K562 (cell line): ENCODE results near the gene DTX2. TPM values are rescaled to one million over a fixed set of nuclear protein-coding genes. Genes with fewer than 3 reads are reported as not detected.
A peak's percentile ranks its signal among the peaks of the same experiment; 100 is the strongest.

Experiments
- CREM ChIP-seq: IDR thresholded peaks from 2 replicates; pipeline ENCODE4 v1.6.1; 2014; ENCODE audit warnings: antibody characterized with exemption, low read depth
- CTBP1 ChIP-seq: fragments of 450-650 bp; IDR thresholded peaks from 2 replicates; pipeline ENCODE4 v1.6.1; 2016; ENCODE audit warnings: borderline replicate concordance
- EGR1 ChIP-seq: fragments of 450-650 bp; conservative IDR thresholded peaks from 2 replicates; pipeline ENCODE4 v1.6.1; 2017; ENCODE audit warnings: mild to moderate bottlenecking
- JUN ChIP-seq, 2 experiments: sonication (generic) in 1 of 2; formaldehyde crosslinking in 1 of 2; IDR thresholded peaks; 2 replicates each; pipeline versions ENCODE4 v1.6.1 to v1.8.0; 2012 to 2022; ENCODE audit warnings: borderline replicate concordance in 2 of 2, mild to moderate bottlenecking in 2 of 2, improper control_type of control experiment in 1 of 2, low read depth in 1 of 2, low read length in 1 of 2, missing genetic modification reagents in 1 of 2
- MEIS2 ChIP-seq: fragments of 450-650 bp; IDR thresholded peaks from 2 replicates; pipeline ENCODE4 v1.6.1; 2014; ENCODE audit warnings: mild to moderate bottlenecking; ENCODE audit not compliant: partially characterized antibody
- NR1H2 ChIP-seq: sonication (generic); formaldehyde crosslinking; IDR thresholded peaks from 2 replicates; pipeline ENCODE4 v1.4.0; 2020; ENCODE audit warnings: mild to moderate bottlenecking, missing genetic modification reagents
- SIN3B ChIP-seq: fragments of 450-650 bp; IDR thresholded peaks from 2 replicates; pipeline ENCODE4 v1.6.1; 2017; ENCODE audit warnings: low read depth, mild to moderate bottlenecking, moderate library complexity
- TCF3 ChIP-seq: sonication (generic); formaldehyde crosslinking; IDR thresholded peaks from 2 replicates; pipeline ENCODE4 v1.4.0; 2020; ENCODE audit warnings: mild to moderate bottlenecking, missing genetic modification reagents
- ZKSCAN1 ChIP-seq: fragments of 150-350 bp; IDR thresholded peaks from 2 replicates; pipeline ENCODE4 v1.6.1; 2016; ENCODE audit warnings: low read depth, low read length
- ZNF232 ChIP-seq: sonication (generic); formaldehyde crosslinking; IDR thresholded peaks from 2 replicates; pipeline ENCODE4 v1.8.0; 2022; ENCODE audit warnings: mild to moderate bottlenecking, missing genetic modification reagents
- polyA plus RNA-seq, 8 experiments: library from polyadenylated mRNA; depleted of rRNA in 4 of 8; stranded (reverse) in 5 of 8; unstranded in 3 of 8; fragments of >200 nt; fragmentation: Nextera tagmentation in 2 of 8; fragmentation: Illumina TruSeq in 1 of 8; extraction: Ambion mirVana in 2 of 8; extraction: Trizol in 1 of 8; gene quantifications; 2 replicates each; pipeline versions ENCODE4 v1.2.1 to v1.2.3, GENCODE V29; 2011 to 2014; ENCODE audit warnings: inconsistent platforms in 1 of 8, missing spikeins in 1 of 8
- total RNA-seq, 7 experiments: library from RNA; depleted of rRNA in 6 of 7; stranded (reverse); fragments of >200 nt in 6 of 7; fragmentation: Illumina TruSeq in 2 of 7; extraction: Trizol in 2 of 7; gene quantifications; 2 replicates each; pipeline versions ENCODE4 v1.2.1 to v1.2.3, GENCODE V29; 2011 to 2021; ENCODE audit warnings: low replicate concordance in 1 of 7
- TF ChIP-seq, protein P1 (sequence below): sonication (generic); formaldehyde crosslinking; IDR thresholded peaks from 2 replicates; pipeline ENCODE4 v1.8.0; 2022; ENCODE audit warnings: mild to moderate bottlenecking, missing genetic modification reagents
- TF ChIP-seq, protein P2 (sequence below): fragments of 450-650 bp; IDR thresholded peaks from 2 replicates; pipeline ENCODE4 v1.6.1; 2016; ENCODE audit warnings: antibody characterized with exemption
- TF ChIP-seq, protein P3 (sequence below): conservative IDR thresholded peaks from 2 replicates; pipeline ENCODE4 v1.6.1; 2011; ENCODE audit warnings: low read depth, mild to moderate bottlenecking, low read length; ENCODE audit not compliant: control insufficient read depth
- TF ChIP-seq, protein P4 (sequence below): sonication (generic); formaldehyde crosslinking; IDR thresholded peaks from 2 replicates; pipeline ENCODE4 v1.8.0; 2023; ENCODE audit warnings: mild to moderate bottlenecking, missing genetic modification reagents
- TF ChIP-seq, protein P5 (sequence below): sonication (generic); formaldehyde crosslinking; IDR thresholded peaks from 2 replicates; pipeline ENCODE4 v1.4.0; 2020; ENCODE audit warnings: mild to moderate bottlenecking, missing genetic modification reagents
- TF ChIP-seq, protein P6 (sequence below): sonication (generic); formaldehyde crosslinking; IDR thresholded peaks from 2 replicates; pipeline ENCODE4 v1.8.1; 2023; ENCODE audit warnings: mild to moderate bottlenecking, missing genetic modification reagents

DTX2 gene
- total and polyA plus RNA-seq, 9 of the 15 experiments (the other 6 are each of a cell fraction or from before 2014, with no cell fraction given) = 0.20 to 31.5 (median 9.8) TPM

DNA sequence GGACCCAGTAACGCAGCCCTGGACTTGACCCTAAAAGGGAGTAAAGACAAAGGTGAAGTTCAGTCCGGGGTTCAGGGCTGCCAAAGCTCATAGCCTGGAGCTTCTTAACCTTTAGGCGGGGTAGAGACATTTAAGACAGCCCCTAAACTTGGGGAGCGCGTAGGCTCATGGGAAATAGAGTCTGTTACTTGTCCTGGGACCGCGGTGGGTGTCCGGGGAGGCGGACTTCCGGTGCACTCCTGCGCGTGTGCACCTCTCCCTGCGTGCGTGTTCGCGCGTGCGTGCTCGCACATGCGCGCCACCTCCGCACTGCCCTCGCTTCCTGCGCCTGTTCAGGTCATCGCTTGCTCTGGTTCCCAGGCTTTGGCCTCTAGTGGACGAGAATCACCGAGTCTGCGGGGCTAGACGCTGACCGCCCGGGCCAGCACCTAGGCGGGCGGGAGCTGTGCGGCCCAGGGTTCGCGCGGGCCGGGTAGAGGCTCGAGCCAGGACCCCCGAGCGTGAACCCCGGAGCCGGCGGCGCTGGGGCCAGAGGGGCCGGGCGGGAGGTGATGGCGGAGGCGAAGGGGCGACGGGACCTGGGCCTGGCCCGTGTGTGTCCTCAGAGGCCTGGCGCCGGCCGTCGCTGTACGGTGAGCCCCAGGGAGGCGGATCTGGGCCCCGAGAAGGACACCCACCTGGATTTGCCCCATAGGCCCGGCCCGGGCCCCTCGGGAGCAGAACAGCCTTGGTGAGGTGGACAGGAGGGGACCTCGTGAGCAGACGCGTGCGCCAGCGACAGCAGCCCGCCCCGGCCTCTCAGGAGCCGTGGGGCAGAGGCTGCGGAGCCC, 87.7 kb downstream of the DTX2 start (continued):
- TF ChIP-seq, protein P1, sequence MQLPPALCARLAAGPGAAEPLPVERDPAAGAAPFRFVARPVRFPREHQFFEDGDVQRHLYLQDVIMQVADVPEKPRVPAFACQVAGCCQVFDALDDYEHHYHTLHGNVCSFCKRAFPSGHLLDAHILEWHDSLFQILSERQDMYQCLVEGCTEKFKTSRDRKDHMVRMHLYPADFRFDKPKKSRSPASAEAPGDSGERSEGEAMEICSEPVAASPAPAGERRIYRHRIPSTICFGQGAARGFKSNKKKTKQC (CRISPR knock-in tag) = peak; percentile 62; the same call in 1 of the 2 replicates
- TF ChIP-seq SIN3B (peak; percentile 67; the same call in 1 of the 2 replicates), CREM (peak; percentile 80), NR1H2 (CRISPR knock-in tag) (0 out of 2 replicates have a peak, but pooled peaks have one; percentile 37), CTBP1 (0 out of 2 replicates have a peak, but pooled peaks have one; percentile 70), ZKSCAN1 (0 out of 2 replicates have a peak, but pooled peaks have one; percentile 56), MEIS2 (peak; percentile 96), TCF3 (CRISPR knock-in tag) (peak; percentile 22; the same call in 1 of the 2 replicates), ZNF232 (CRISPR knock-in tag) (peak; percentile 68; the same call in 1 of the 2 replicates), EGR1 (peak; percentile 90), JUN (IDR thresholded peaks at IDR 0.05; ENCODE audit: borderline replicate concordance, low read depth, low read length) (peak; percentile 45; the same call in 1 of the 2 replicates), JUN (CRISPR knock-in tag; IDR thresholded peaks at IDR 0.05; ENCODE audit: borderline replicate concordance) (peak; percentile 79)
- TF ChIP-seq, protein P2, sequence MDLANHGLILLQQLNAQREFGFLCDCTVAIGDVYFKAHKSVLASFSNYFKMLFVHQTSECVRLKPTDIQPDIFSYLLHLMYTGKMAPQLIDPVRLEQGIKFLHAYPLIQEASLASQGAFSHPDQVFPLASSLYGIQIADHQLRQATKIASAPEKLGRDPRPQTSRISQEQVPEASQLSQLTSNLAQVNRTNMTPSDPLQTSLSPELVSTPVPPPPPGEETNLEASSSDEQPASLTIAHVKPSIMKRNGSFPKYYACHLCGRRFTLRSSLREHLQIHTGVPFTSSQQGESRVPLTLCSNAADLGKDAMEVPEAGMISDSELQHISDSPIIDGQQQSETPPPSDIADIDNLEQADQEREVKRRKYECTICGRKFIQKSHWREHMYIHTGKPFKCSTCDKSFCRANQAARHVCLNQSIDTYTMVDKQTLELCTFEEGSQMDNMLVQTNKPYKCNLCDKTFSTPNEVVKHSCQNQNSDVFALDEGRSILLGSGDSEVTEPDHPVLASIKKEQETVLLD = peak; percentile 98
- TF ChIP-seq, protein P3, sequence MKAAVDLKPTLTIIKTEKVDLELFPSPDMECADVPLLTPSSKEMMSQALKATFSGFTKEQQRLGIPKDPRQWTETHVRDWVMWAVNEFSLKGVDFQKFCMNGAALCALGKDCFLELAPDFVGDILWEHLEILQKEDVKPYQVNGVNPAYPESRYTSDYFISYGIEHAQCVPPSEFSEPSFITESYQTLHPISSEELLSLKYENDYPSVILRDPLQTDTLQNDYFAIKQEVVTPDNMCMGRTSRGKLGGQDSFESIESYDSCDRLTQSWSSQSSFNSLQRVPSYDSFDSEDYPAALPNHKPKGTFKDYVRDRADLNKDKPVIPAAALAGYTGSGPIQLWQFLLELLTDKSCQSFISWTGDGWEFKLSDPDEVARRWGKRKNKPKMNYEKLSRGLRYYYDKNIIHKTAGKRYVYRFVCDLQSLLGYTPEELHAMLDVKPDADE = 0 out of 2 replicates have a peak, but pooled peaks have one; percentile 22
- TF ChIP-seq, protein P4, sequence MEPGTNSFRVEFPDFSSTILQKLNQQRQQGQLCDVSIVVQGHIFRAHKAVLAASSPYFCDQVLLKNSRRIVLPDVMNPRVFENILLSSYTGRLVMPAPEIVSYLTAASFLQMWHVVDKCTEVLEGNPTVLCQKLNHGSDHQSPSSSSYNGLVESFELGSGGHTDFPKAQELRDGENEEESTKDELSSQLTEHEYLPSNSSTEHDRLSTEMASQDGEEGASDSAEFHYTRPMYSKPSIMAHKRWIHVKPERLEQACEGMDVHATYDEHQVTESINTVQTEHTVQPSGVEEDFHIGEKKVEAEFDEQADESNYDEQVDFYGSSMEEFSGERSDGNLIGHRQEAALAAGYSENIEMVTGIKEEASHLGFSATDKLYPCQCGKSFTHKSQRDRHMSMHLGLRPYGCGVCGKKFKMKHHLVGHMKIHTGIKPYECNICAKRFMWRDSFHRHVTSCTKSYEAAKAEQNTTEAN = 0 out of 2 replicates have a peak, but pooled peaks have one; percentile 11
- TF ChIP-seq, protein P5, sequence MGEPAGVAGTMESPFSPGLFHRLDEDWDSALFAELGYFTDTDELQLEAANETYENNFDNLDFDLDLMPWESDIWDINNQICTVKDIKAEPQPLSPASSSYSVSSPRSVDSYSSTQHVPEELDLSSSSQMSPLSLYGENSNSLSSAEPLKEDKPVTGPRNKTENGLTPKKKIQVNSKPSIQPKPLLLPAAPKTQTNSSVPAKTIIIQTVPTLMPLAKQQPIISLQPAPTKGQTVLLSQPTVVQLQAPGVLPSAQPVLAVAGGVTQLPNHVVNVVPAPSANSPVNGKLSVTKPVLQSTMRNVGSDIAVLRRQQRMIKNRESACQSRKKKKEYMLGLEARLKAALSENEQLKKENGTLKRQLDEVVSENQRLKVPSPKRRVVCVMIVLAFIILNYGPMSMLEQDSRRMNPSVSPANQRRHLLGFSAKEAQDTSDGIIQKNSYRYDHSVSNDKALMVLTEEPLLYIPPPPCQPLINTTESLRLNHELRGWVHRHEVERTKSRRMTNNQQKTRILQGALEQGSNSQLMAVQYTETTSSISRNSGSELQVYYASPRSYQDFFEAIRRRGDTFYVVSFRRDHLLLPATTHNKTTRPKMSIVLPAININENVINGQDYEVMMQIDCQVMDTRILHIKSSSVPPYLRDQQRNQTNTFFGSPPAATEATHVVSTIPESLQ (CRISPR knock-in tag) = peak; percentile 96
- TF ChIP-seq, protein P6, sequence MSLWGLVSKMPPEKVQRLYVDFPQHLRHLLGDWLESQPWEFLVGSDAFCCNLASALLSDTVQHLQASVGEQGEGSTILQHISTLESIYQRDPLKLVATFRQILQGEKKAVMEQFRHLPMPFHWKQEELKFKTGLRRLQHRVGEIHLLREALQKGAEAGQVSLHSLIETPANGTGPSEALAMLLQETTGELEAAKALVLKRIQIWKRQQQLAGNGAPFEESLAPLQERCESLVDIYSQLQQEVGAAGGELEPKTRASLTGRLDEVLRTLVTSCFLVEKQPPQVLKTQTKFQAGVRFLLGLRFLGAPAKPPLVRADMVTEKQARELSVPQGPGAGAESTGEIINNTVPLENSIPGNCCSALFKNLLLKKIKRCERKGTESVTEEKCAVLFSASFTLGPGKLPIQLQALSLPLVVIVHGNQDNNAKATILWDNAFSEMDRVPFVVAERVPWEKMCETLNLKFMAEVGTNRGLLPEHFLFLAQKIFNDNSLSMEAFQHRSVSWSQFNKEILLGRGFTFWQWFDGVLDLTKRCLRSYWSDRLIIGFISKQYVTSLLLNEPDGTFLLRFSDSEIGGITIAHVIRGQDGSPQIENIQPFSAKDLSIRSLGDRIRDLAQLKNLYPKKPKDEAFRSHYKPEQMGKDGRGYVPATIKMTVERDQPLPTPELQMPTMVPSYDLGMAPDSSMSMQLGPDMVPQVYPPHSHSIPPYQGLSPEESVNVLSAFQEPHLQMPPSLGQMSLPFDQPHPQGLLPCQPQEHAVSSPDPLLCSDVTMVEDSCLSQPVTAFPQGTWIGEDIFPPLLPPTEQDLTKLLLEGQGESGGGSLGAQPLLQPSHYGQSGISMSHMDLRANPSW = 0 out of 2 replicates have a peak, but pooled peaks have one; percentile 65
